Measurements from ENCODE around the gene CALCR.
"Not testable (repeated sequence)": the region's sequence is repeated elsewhere in the genome, so short reads cannot be mapped to it uniquely, and the experiment has no call there.

The CALCR gene

DNA sequence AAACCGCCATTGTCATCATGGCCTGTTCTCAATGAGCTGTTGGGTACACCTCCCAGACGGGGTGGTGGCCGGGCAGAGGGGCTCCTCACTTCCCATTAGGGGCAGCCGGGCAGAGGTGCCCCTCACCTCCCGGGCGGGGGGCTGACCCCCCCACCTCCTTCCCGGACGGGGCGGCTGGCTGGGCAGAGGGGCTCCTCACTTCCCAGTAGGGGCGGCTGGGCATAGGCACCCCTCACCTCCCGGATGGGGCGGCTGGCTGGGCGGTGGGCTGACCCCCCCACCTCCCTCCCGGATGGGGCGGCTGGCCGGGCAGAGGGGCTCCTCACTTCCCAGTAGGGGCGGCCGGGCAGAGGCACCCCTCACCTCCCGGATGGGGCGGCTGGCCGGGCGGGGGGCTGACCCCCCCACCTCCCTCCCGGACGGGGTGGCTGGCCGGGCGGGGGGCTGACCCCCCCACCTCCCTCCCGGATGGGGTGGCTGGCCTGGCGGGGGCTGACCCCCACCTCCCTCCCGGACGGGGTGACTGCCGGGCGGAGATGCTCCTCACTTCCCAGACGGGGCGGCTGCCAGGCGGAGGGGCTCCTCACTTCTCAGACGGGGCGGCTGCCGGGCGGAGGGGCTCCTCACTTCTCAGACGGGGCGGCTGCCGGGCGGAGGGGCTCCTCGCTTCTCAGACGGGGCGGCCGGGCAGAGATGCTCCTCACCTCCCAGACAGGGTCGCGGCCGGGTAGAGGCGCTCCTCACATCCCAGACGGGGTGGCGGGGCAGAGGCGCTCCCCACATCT is 11.4 kb upstream of the CALCR start:
- H3K9me3 ChIP-seq (replicated peaks; ENCODE audit: low read length), result not testable (repeated sequence)

DNA sequence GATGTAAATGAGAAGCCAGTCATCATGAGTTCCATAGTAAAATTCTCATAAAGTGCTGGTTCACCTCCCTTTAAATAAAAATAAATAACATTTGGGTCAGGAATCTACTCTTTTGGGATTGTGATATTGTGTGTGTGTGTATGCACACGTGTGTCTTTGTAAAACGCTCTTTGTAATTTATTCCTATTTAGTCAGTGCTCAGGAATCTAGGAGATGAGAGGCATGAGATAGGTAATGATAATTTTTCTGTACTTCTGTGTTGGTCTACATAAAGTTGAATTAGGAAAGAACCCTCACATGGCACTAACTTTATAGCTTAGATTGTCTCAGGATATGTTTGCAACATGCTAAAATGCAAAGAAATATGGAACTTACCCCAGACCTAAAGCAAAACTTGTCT is 4.9 kb upstream of the CALCR start:
- Histone ChIP-seq H3K9ac (ENCODE audit: low read depth, low read length) (no peak overlapping the region), H3K4me1 (ENCODE audit: control insufficient read depth, insufficient read depth, low read length) (peaks cover 7% of the 10 kb centered on the region), H3K36me3 (ENCODE audit: insufficient read depth, low read length) (no peaks in the 10 kb centered on the region), H3K27me3 (ENCODE audit: control insufficient read depth, insufficient read depth, low read length) (peaks cover 51% of the 10 kb centered on the region), H3K4me3 (ENCODE audit: low read length) (no peak overlapping the region), H3K9me3 (replicated peaks; ENCODE audit: low read length) (no peaks in the 10 kb centered on the region), H3K4me2 (ENCODE audit: low read length) (no peak overlapping the region)

More for the DNA sequence above, 11.4 kb upstream of the CALCR start:
- H3K27me3 ChIP-seq (ENCODE audit: control insufficient read depth, insufficient read depth, low read length); H3K4me3 ChIP-seq (ENCODE audit: low read length); H3K4me2 ChIP-seq (ENCODE audit: low read length); H3K4me1 ChIP-seq (ENCODE audit: control insufficient read depth, insufficient read depth, low read length); H3K36me3 ChIP-seq (ENCODE audit: insufficient read depth, low read length); H3K9ac ChIP-seq (ENCODE audit: low read depth, low read length): not testable (repeated sequence)

DNA sequence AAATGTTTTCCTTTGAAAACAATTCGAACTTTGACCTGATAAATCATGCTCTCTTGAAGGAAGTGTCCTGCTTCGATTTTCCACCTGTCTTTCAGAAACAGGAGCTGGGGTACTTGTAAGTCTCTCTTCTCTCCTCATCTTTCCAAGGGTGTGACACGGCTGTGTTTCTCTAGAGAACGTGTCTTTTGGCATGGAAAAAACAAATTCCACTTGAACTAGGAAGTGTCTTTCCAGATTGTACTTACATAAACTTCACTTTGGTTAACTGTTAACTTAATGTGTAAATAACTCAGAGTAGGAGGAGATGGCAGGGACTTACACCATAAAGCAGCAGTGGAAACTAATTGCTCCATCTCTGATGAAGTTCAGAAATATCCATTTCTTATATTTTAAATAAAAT is 4.2 kb upstream of the CALCR start:
- Histone ChIP-seq H3K4me1 (ENCODE audit: control insufficient read depth, insufficient read depth, low read length) (peaks cover 7% of the 10 kb centered on the region), H3K36me3 (ENCODE audit: insufficient read depth, low read length) (no peaks in the 10 kb centered on the region), H3K9ac (ENCODE audit: low read depth, low read length) (no peak overlapping the region), H3K27me3 (ENCODE audit: control insufficient read depth, insufficient read depth, low read length) (peaks cover 58% of the 10 kb centered on the region), H3K4me3 (ENCODE audit: low read length) (no peak overlapping the region), H3K9me3 (replicated peaks; ENCODE audit: low read length) (no peaks in the 10 kb centered on the region), H3K4me2 (ENCODE audit: low read length) (no peak overlapping the region)

DNA sequence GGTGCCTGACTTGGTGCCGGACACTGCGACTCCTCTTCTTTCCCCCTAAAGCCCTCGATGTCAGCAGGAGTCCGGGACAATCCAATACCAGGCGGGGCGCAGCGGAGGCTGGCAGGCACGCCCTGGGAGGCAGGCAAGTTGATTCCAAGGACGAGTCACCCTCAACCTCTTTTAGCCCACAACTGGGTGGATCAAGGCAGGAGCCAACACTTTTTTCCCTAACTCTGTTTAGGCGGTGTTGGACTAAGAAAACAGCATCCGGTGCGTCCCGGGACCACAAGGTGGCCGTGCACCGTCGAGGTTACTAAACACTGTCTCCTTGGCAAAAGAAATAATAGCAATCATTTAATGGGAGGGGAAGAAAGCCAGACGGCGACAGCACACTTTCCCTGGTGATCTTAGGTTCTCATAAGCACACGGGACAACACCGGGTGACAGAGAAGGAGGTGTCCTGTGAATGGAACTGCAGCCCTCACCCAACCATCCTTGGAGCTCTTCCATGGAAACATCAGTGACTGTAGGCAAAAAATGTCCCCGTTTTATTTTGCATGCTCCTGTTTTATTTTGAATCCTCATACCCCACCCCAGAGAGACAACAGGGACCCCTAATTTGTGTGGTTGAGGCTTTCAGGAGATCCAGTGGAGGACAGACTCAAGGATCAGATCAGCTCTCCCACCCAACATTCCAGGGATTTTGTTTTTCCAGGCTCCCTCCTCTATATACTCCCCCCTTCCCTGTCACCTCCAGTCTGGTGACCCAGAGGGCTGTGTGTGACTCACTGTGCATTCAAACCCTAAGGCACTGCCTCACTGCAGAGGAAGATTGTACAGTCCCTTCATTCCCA is 1.3 kb upstream of the CALCR start:
- no peak overlapping the region for H3K9ac ChIP-seq (ENCODE audit: low read depth, low read length)
- peak overlapping the region; percentile 88 for H3K4me2 ChIP-seq (ENCODE audit: low read length)
- H3K4me1 ChIP-seq (ENCODE audit: control insufficient read depth, insufficient read depth, low read length), result peaks cover 7% of the 10 kb centered on the region
- H3K4me3 ChIP-seq (ENCODE audit: low read length), result peak overlapping the region; percentile 54
- H3K27me3 ChIP-seq (ENCODE audit: control insufficient read depth, insufficient read depth, low read length), result peaks cover 81% of the 10 kb centered on the region
- H3K36me3 ChIP-seq (ENCODE audit: insufficient read depth, low read length), result no peaks in the 10 kb centered on the region
- no peaks in the 10 kb centered on the region for H3K9me3 ChIP-seq (replicated peaks; ENCODE audit: low read length)

DNA sequence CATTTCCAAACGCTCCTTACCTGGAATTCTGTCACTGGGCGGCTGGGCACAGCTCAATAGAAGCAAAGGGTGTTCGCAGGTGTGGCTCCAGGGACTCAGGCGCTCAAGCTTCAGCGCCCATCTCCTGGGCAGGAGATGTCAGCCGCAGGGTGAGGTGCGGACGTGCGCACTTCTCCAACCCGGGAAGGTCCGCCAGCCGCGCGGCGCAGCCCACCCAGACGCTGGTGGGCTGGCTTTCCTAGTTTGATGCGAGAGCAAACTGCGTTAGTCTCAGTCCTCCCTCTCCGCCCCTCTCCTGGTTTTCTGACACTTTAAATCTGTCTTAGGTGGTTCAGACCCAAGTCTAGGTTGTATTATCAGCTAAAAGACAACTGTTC is 267 bp downstream of the CALCR start:
- Histone ChIP-seq H3K27me3 (ENCODE audit: control insufficient read depth, insufficient read depth, low read length) (peaks cover 76% of the 10 kb centered on the region), H3K4me3 (ENCODE audit: low read length) (peak overlapping the region; percentile 54), H3K4me1 (ENCODE audit: control insufficient read depth, insufficient read depth, low read length) (peaks cover 7% of the 10 kb centered on the region), H3K36me3 (ENCODE audit: insufficient read depth, low read length) (no peaks in the 10 kb centered on the region), H3K9ac (ENCODE audit: low read depth, low read length) (no peak overlapping the region), H3K9me3 (replicated peaks; ENCODE audit: low read length) (no peaks in the 10 kb centered on the region), H3K4me2 (ENCODE audit: low read length) (peak overlapping the region; percentile 88)

DNA sequence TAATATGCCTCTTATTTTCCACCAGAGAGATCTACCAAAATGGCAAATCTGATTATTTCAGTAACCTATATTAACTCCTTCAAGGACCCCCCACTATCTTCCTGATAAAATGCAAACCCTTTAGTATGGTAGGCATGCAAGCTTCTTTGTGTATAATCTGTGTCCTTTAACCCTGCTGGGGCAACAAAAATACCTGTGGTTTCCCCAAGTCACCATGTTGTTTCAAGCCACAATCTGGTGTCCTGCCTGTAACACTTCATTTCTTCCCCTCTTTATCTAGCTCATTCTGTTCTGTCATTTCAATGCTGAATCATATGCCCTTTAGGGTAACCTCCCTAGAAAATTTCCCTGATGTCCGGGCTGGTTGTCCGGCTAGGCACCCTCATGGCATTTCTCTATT is 5.3 kb downstream of the CALCR start:
- Histone ChIP-seq H3K4me2 (ENCODE audit: low read length) (no peak overlapping the region), H3K4me3 (ENCODE audit: low read length) (no peak overlapping the region), H3K9me3 (replicated peaks; ENCODE audit: low read length) (no peaks in the 10 kb centered on the region), H3K4me1 (ENCODE audit: control insufficient read depth, insufficient read depth, low read length) (no peaks in the 10 kb centered on the region), H3K27me3 (ENCODE audit: control insufficient read depth, insufficient read depth, low read length) (peaks cover 41% of the 10 kb centered on the region), H3K9ac (ENCODE audit: low read depth, low read length) (no peak overlapping the region), H3K36me3 (ENCODE audit: insufficient read depth, low read length) (no peaks in the 10 kb centered on the region)

DNA sequence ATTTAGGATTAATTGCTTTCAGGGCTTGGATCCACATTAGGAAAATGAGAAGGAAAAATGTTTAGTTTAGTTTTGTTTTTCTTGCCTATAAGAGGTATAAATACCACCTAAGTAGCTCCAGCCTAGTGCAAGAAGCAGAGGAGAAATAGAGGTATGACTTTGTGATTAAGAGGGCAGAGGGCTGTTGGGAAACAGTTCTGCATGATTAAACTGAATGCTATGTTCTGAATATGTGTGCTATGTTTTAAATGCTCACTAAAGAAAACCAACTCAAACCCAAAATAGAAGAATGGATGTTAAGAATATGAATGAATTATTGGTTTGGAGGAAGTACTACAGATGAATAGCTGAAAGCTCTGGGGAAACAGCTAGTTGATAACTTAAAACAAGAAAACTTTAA is 7.6 kb downstream of the CALCR start:
- Histone ChIP-seq H3K4me1 (ENCODE audit: control insufficient read depth, insufficient read depth, low read length) (no peaks in the 10 kb centered on the region), H3K36me3 (ENCODE audit: insufficient read depth, low read length) (no peaks in the 10 kb centered on the region), H3K9me3 (replicated peaks; ENCODE audit: low read length) (no peaks in the 10 kb centered on the region), H3K4me2 (ENCODE audit: low read length) (no peak overlapping the region), H3K4me3 (ENCODE audit: low read length) (no peak overlapping the region), H3K27me3 (ENCODE audit: control insufficient read depth, insufficient read depth, low read length) (peaks cover 18% of the 10 kb centered on the region), H3K9ac (ENCODE audit: low read depth, low read length) (no peak overlapping the region)

DNA sequence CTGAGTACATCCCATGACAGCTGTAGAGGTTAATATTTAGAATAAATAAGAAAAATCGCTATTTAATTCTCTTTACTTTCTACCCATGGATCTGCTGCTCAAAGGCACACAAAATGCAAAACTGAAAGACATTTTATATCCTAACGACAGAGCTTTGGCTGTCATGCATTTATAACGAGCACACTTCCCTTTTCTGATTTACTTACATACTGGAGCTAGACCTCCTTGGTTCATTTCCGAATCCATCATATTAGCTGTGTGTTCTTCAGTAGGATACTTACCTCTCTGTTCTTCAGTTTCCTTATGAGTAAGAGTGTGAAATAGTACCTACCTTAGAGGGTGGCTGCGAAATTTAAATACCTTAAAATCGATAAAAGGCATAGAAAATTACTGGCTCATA is 10.9 kb downstream of the CALCR start:
- H3K4me2 ChIP-seq (ENCODE audit: low read length), result no peak overlapping the region
- H3K9ac ChIP-seq (ENCODE audit: low read depth, low read length), result no peak overlapping the region
- no peaks in the 10 kb centered on the region for H3K4me1 ChIP-seq (ENCODE audit: control insufficient read depth, insufficient read depth, low read length)
- H3K4me3 ChIP-seq (ENCODE audit: low read length), result no peak overlapping the region
- H3K36me3 ChIP-seq (ENCODE audit: insufficient read depth, low read length), result no peaks in the 10 kb centered on the region
- H3K9me3 ChIP-seq (replicated peaks; ENCODE audit: low read length), result no peaks in the 10 kb centered on the region
- H3K27me3 ChIP-seq (ENCODE audit: control insufficient read depth, insufficient read depth, low read length), result no peaks in the 10 kb centered on the region

DNA sequence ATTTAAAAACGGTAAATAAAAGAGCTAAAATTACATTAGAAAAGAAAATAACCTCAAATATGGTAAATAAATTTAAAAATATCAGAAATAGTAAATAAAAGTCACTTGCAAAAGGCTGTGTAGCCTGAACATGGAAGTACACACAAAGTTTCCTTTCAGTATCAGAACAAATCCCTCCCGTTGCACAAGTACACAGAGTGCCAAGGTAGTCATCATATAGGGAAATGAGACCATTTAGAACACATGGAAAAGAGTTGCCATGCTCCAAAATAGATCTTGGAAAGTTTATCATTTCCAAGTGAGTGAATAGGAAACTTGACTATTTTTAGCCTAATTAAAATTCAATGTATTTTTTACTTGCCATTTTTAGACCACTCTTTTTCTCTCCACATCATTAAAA is 11.6 kb downstream of the CALCR start:
- H3K9ac ChIP-seq (ENCODE audit: low read depth, low read length), result no peak overlapping the region

DNA sequence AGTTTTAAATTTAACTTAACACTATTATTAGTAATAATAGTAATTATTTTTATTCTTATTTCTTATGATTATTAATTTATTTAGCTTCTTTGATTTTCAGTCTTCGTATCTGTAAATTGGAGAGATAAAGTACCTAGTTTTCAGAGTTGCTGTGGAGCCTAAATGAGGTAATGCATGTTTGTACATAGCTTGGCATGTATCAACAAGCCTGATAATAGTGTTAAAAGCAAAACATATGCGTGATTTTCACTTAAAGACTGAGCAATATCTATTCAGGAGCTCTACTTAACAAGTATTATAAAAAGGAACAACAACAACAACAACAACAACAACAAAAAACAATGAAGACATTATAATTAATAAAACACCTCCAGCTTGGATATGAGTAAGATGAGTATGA is 12.4 kb downstream of the CALCR start:
- H3K4me2 ChIP-seq (ENCODE audit: low read length), result no peak overlapping the region
- no peak overlapping the region for H3K9ac ChIP-seq (ENCODE audit: low read depth, low read length)
- H3K4me3 ChIP-seq (ENCODE audit: low read length), result no peak overlapping the region
- no peaks in the 10 kb centered on the region for H3K36me3 ChIP-seq (ENCODE audit: insufficient read depth, low read length)
- H3K27me3 ChIP-seq (ENCODE audit: control insufficient read depth, insufficient read depth, low read length), result no peaks in the 10 kb centered on the region
- no peaks in the 10 kb centered on the region for H3K9me3 ChIP-seq (replicated peaks; ENCODE audit: low read length)
- H3K4me1 ChIP-seq (ENCODE audit: control insufficient read depth, insufficient read depth, low read length), result no peaks in the 10 kb centered on the region

More for the DNA sequence above, 11.6 kb downstream of the CALCR start:
- Histone ChIP-seq H3K4me3 (ENCODE audit: low read length) (no peak overlapping the region), H3K4me1 (ENCODE audit: control insufficient read depth, insufficient read depth, low read length) (no peaks in the 10 kb centered on the region), H3K4me2 (ENCODE audit: low read length) (no peak overlapping the region), H3K36me3 (ENCODE audit: insufficient read depth, low read length) (no peaks in the 10 kb centered on the region), H3K27me3 (ENCODE audit: control insufficient read depth, insufficient read depth, low read length) (no peaks in the 10 kb centered on the region), H3K9me3 (replicated peaks; ENCODE audit: low read length) (no peaks in the 10 kb centered on the region)

DNA sequence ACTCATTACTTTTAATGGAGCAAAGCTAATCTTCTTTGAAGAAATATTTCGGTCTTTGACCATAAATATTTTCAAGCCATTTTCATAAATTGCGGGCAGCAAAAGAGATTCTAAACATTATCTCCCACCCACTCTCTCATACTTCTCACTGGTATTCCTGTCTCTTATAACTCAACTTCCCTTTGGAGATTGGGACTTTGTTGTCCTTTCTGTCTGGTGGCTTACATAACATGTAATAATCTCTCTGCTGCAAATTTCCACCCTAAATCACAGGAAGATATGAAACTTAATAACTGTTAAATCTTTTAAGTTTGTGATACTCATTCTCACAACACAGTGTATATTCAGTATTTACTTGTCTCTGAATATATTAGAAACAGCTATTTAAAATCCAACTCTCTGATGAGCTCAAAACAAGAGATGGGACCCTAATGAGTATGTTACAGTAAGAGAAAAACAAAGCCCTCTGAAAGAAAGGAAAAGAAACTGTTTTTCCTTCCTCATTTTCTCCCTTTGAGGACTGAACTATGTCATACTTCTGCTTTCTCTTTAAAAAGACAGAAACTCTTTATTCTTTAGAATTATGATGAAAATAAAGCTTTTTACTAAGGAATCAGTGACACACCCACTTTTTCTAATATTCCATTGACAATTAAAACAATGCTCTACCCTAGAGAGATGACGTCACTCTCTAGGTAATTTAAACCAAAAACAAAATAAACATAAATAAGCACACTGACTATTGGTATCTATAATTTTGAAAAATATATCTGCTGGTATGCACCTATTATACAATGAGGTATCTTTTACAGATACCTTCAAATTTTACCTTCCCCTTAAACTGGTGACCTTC is 14.7 kb downstream of the CALCR start:
- H3K27me3 ChIP-seq (ENCODE audit: control insufficient read depth, insufficient read depth, low read length), result no peaks in the 10 kb centered on the region
- H3K4me1 ChIP-seq (ENCODE audit: control insufficient read depth, insufficient read depth, low read length), result no peaks in the 10 kb centered on the region
- H3K9ac ChIP-seq (ENCODE audit: low read depth, low read length), result no peak overlapping the region
- no peak overlapping the region for H3K4me3 ChIP-seq (ENCODE audit: low read length)
- no peak overlapping the region for H3K4me2 ChIP-seq (ENCODE audit: low read length)
- no peaks in the 10 kb centered on the region for H3K9me3 ChIP-seq (replicated peaks; ENCODE audit: low read length)
- H3K36me3 ChIP-seq (ENCODE audit: insufficient read depth, low read length), result no peaks in the 10 kb centered on the region
